Neural progenitor cell (in vitro differentiated cells): ENCODE results near the gene KIF1B. TPM values are rescaled to one million over a fixed set of nuclear protein-coding genes. Genes with fewer than 3 reads are reported as not detected.
A peak's percentile ranks its signal among the peaks of the same experiment; 100 is the strongest.
"Not testable (repeated sequence)": the region's sequence is repeated elsewhere in the genome, so short reads cannot be mapped to it uniquely, and the experiment has no call there.

Experiments used
- DNase-seq: peaks from one replicate; pipeline ENCODE4 v3.0.0-alpha.2; 2016; ENCODE audit warnings: low spot score
- H2AFZ ChIP-seq: fragments of 200-600 bp; sonication (generic); replicated peaks from 2 replicates; pipeline ENCODE4 v1.6.1; 2016; ENCODE audit warnings: antibody characterized with exemption
- H3F3A ChIP-seq: fragments of 200-600 bp; sonication (generic); 2 replicates; pipeline ENCODE4 v1.6.1; 2016; ENCODE audit warnings: antibody characterized with exemption, low read depth
- H3K27ac ChIP-seq: fragments of 200-600 bp; sonication (generic); 2 replicates; pipeline ENCODE4 v1.5.1; 2016; ENCODE audit warnings: mild to moderate bottlenecking
- H3K27me3 ChIP-seq: fragments of 200-600 bp; sonication (generic); 2 replicates; pipeline ENCODE4 v1.6.1; 2016; ENCODE audit warnings: mild to moderate bottlenecking, moderate library complexity
- H3K36me3 ChIP-seq: fragments of 200-600 bp; sonication (generic); 2 replicates; pipeline ENCODE4 v1.5.1; 2016
- H3K4me1 ChIP-seq: fragments of 200-600 bp; sonication (generic); 2 replicates; pipeline ENCODE4 v1.6.1; 2016; ENCODE audit warnings: mixed run types
- H3K4me2 ChIP-seq: fragments of 200-600 bp; sonication (generic); 2 replicates; pipeline ENCODE4 v1.6.1; 2016
- H3K4me3 ChIP-seq: fragments of 200-600 bp; sonication (generic); 2 replicates; pipeline ENCODE4 v1.5.1; 2016
- H3K79me2 ChIP-seq: fragments of 200-600 bp; sonication (generic); 2 replicates; pipeline ENCODE4 v1.6.1; 2016; ENCODE audit warnings: low read depth
- H3K9ac ChIP-seq: fragments of 200-600 bp; sonication (generic); 2 replicates; pipeline ENCODE4 v1.6.1; 2016
- H3K9me3 ChIP-seq: fragments of 200-600 bp; sonication (generic); 2 replicates; pipeline ENCODE4 v1.5.1; 2016; ENCODE audit warnings: low read depth
- H4K20me1 ChIP-seq: fragments of 200-600 bp; sonication (generic); 2 replicates; pipeline ENCODE4 v1.6.1; 2016; ENCODE audit warnings: low read depth
- H3K27ac Mint-ChIP-seq: 3 replicates; pipeline ENCODE4 v1.8.0; 2021; ENCODE audit warnings: mixed read lengths
- H3K27me3 Mint-ChIP-seq: 2 replicates; pipeline ENCODE4 v1.8.0; 2022; ENCODE audit warnings: low read depth, mild to moderate bottlenecking, inconsistent platforms, moderate library complexity, mixed read lengths; ENCODE audit not compliant: insufficient read depth
- H3K36me3 Mint-ChIP-seq: 3 replicates; pipeline ENCODE4 v1.8.0; 2021; ENCODE audit warnings: mixed read lengths
- H3K4me1 Mint-ChIP-seq: 3 replicates; pipeline ENCODE4 v1.8.0; 2021; ENCODE audit warnings: mixed read lengths
- H3K4me3 Mint-ChIP-seq: 3 replicates; pipeline ENCODE4 v1.8.0; 2021; ENCODE audit warnings: mild to moderate bottlenecking, moderate library complexity, mixed read lengths
- H3K9me3 Mint-ChIP-seq: 3 replicates; pipeline ENCODE4 v1.8.0; 2020; ENCODE audit warnings: mixed read lengths
- CTCF ChIP-seq: fragments of 200-600 bp; sonication (generic); IDR thresholded peaks from 2 replicates; pipeline ENCODE4 v1.5.1; 2017; ENCODE audit warnings: antibody characterized with exemption, mild to moderate bottlenecking
- EZH2 ChIP-seq: fragments of 200-600 bp; sonication (generic); IDR thresholded peaks from 2 replicates; pipeline ENCODE4 v1.6.1; 2017; ENCODE audit warnings: antibody characterized with exemption, mild to moderate bottlenecking, moderate library complexity
- EZH2phosphoT487 ChIP-seq: fragments of 200-600 bp; sonication (generic); IDR thresholded peaks from 2 replicates; pipeline ENCODE4 v1.6.1; 2017; ENCODE audit warnings: antibody characterized with exemption
- total RNA-seq: library from RNA; depleted of rRNA; stranded (reverse); fragments of >200 nt; gene quantifications from 2 replicates; pipeline ENCODE4 v1.2.3, GENCODE V29; 2015; ENCODE audit warnings: low replicate concordance

The KIF1B gene
- total RNA-seq, 1 donor from 2014 or later = 52.0 TPM

- Histone ChIP-seq H3K27ac (no peak overlapping the region), H3K4me3 (no peak overlapping the region), H4K20me1 (no peaks in the 10 kb centered on the region), H3K36me3 (no peaks in the 10 kb centered on the region), H3K79me2 (no peaks in the 10 kb centered on the region), H3K9me3 (no peaks in the 10 kb centered on the region), H3K9ac (no peak overlapping the region), H3F3A (no peaks in the 10 kb centered on the region), H3K27me3 (no peaks in the 10 kb centered on the region), H3K4me2 (no peak overlapping the region), H2AFZ (no peak overlapping the region), H3K4me1 (no peaks in the 10 kb centered on the region)
- no peak for DNase-seq
- Mint-ChIP-seq H3K27me3 (peaks cover 5% of the 10 kb centered on the region), H3K36me3 (peaks cover 37% of the 10 kb centered on the region), H3K4me3 (no peak overlapping the region), H3K27ac (no peak overlapping the region), H3K4me1 (no peaks in the 10 kb centered on the region), H3K9me3 (no peaks in the 10 kb centered on the region)
- no peak for TF ChIP-seq EZH2phosphoT487
Measured at GRCh38 chr1:10361515-10361914, 151.1 kb downstream of the KIF1B start.

GRCh38 chr1:10368194-10368593, 157.8 kb downstream of the KIF1B start:
- Mint-ChIP-seq H3K4me3 (no peak overlapping the region), H3K36me3 (peaks cover 30% of the 10 kb centered on the region), H3K27ac (no peak overlapping the region), H3K27me3 (no peaks in the 10 kb centered on the region), H3K9me3 (no peaks in the 10 kb centered on the region), H3K4me1 (no peaks in the 10 kb centered on the region)
- H3K79me2 ChIP-seq = no peaks in the 10 kb centered on the region
- H3K27me3 ChIP-seq = no peaks in the 10 kb centered on the region
- peaks cover 8% of the 10 kb centered on the region for H3K36me3 ChIP-seq
- H2AFZ ChIP-seq = no peak overlapping the region
- TF ChIP-seq EZH2 = no peak
- TF ChIP-seq EZH2phosphoT487 = no peak
- TF ChIP-seq CTCF = no peak
- no peak for DNase-seq
- H3K4me2 ChIP-seq = no peak overlapping the region
- H3K4me1 ChIP-seq = no peaks in the 10 kb centered on the region
- no peak overlapping the region for H3K27ac ChIP-seq
- H3K9ac ChIP-seq = no peak overlapping the region
- H3K9me3 ChIP-seq = no peaks in the 10 kb centered on the region
- peaks cover 3% of the 10 kb centered on the region for H3F3A ChIP-seq
- no peaks in the 10 kb centered on the region for H4K20me1 ChIP-seq
- H3K4me3 ChIP-seq = no peak overlapping the region

GRCh38 chr1:10374442-10374860, 164.1 kb downstream of the KIF1B start:
- H3K9ac ChIP-seq = no peak overlapping the region
- peaks cover 33% of the 10 kb centered on the region for H3F3A ChIP-seq
- no peaks in the 10 kb centered on the region for H3K9me3 Mint-ChIP-seq
- no peak overlapping the region for H3K27ac Mint-ChIP-seq
- no peak for DNase-seq
- H3K27me3 Mint-ChIP-seq = peaks cover 2% of the 10 kb centered on the region
- H3K4me2 ChIP-seq = peak overlapping the region; percentile 57
- H3K27me3 ChIP-seq = no peaks in the 10 kb centered on the region
- H3K27ac ChIP-seq = peak overlapping the region; percentile 64
- H3K9me3 ChIP-seq = no peaks in the 10 kb centered on the region
- no peak overlapping the region for H2AFZ ChIP-seq
- H3K79me2 ChIP-seq = no peaks in the 10 kb centered on the region
- no peaks in the 10 kb centered on the region for H4K20me1 ChIP-seq
- H3K4me1 ChIP-seq = peaks cover 14% of the 10 kb centered on the region
- peaks cover 37% of the 10 kb centered on the region for H3K36me3 Mint-ChIP-seq
- no peak for TF ChIP-seq EZH2phosphoT487
- TF ChIP-seq EZH2 = no peak
- no peak for TF ChIP-seq CTCF
- H3K4me3 ChIP-seq = no peak overlapping the region
- no peak overlapping the region for H3K4me3 Mint-ChIP-seq
- no peaks in the 10 kb centered on the region for H3K36me3 ChIP-seq
- peaks cover 3% of the 10 kb centered on the region for H3K4me1 Mint-ChIP-seq

GRCh38 chr1:10377365-10378029, 167.1 kb downstream of the KIF1B start:
- Histone ChIP-seq H3F3A (peaks cover 33% of the 10 kb centered on the region), H3K4me1 (peaks cover 14% of the 10 kb centered on the region)
- not testable (repeated sequence) for H2AFZ ChIP-seq, H4K20me1 ChIP-seq, H3K4me3 Mint-ChIP-seq, H3K27me3 Mint-ChIP-seq, H3K27me3 ChIP-seq, H3K79me2 ChIP-seq, H3K4me3 ChIP-seq, H3K27ac ChIP-seq, H3K9me3 Mint-ChIP-seq, H3K9me3 ChIP-seq, H3K36me3 ChIP-seq, H3K9ac ChIP-seq, H3K4me1 Mint-ChIP-seq, H3K4me2 ChIP-seq
- Mint-ChIP-seq H3K27ac (peak overlapping the region; percentile 35), H3K36me3 (peaks cover 30% of the 10 kb centered on the region)
- peak; percentile 59 for TF ChIP-seq CTCF
- peak; percentile 65 for DNase-seq
